IMR-90 (cell line): ENCODE results near the gene MMP2. TPM values are rescaled to one million over a fixed set of nuclear protein-coding genes. Genes with fewer than 3 reads are reported as not detected.

Source experiments
- ATAC-seq: fragments of 200-7000 bp; cut with Tn5 transposase; 2 replicates; pipeline ENCODE4 v1.9.1; 2020; ENCODE audit warnings: low read depth, mild to moderate bottlenecking, moderate library complexity
- BruUV-seq: library from RNA; stranded (reverse); fragments of 400-500 nt; replicated peaks from 2 replicates; lab custom pipeline; 2021; lab: Mats Ljungman, UMichigan
- CTCF ChIA-PET: fragments of 300-600 bp; formaldehyde crosslinking; extraction: SDS; loops from one replicate; lab custom pipeline; 2021; ENCODE audit warnings: antibody characterized with exemption; lab: Yijun Ruan, JAX
- POLR2A ChIA-PET: fragments of 300-600 bp; sonication (Branson Sonifier 250); formaldehyde crosslinking; loops from one replicate; lab custom pipeline; 2022; ENCODE audit warnings: antibody characterized with exemption; ENCODE audit not compliant: unreplicated experiment; lab: Charles Lee
- DNase-seq: peaks from one replicate; pipeline ENCODE4 v3.0.0; 2013
- H2AFZ ChIP-seq: replicated peaks from 2 replicates; pipeline ENCODE3; 2013; ENCODE audit warnings: low read length, mild to moderate bottlenecking; ENCODE audit not compliant: poor library complexity
- H2AK5ac ChIP-seq: 2 replicates; pipeline ENCODE4 v1.6.1; 2013; ENCODE audit warnings: low read depth, low read length, inconsistent platforms
- H2AK9ac ChIP-seq: replicated peaks from 2 replicates; pipeline ENCODE3; 2013; ENCODE audit warnings: mild to moderate bottlenecking, low read depth, low read length, moderate library complexity; ENCODE audit not compliant: poor library complexity
- H2BK120ac ChIP-seq: 2 replicates; pipeline ENCODE4 v1.6.1; 2013; ENCODE audit warnings: low read depth, low read length, inconsistent platforms
- H2BK15ac ChIP-seq: 3 replicates; pipeline ENCODE4 v1.6.1; 2013; ENCODE audit warnings: low read depth, low read length, inconsistent platforms
- H2BK20ac ChIP-seq: 2 replicates; pipeline ENCODE4 v1.6.1; 2013; ENCODE audit warnings: low read depth, mild to moderate bottlenecking, inconsistent platforms, low read length, moderate library complexity
- H2BK5ac ChIP-seq: 2 replicates; pipeline ENCODE4 v1.6.1; 2013; ENCODE audit warnings: mild to moderate bottlenecking, low read depth, low read length, inconsistent platforms; ENCODE audit not compliant: poor library complexity, severe bottlenecking
- H3K14ac ChIP-seq: replicated peaks from 2 replicates; pipeline ENCODE4 v1.6.1; 2013; ENCODE audit warnings: low read depth, low read length, inconsistent platforms
- H3K18ac ChIP-seq: 2 replicates; pipeline ENCODE4 v1.6.1; 2013; ENCODE audit warnings: low read depth, low read length, control low read depth
- H3K23ac ChIP-seq: 2 replicates; pipeline ENCODE4 v1.6.1; 2013; ENCODE audit warnings: low read depth, low read length, inconsistent platforms
- H3K27ac ChIP-seq: 2 replicates; pipeline ENCODE4 v1.5.1; 2013; ENCODE audit warnings: mild to moderate bottlenecking, control low read depth, low read length; ENCODE audit not compliant: insufficient read depth
- H3K27me3 ChIP-seq: 2 replicates; pipeline ENCODE4 v1.6.1; 2013; ENCODE audit warnings: low read length; ENCODE audit not compliant: control insufficient read depth, insufficient read depth
- H3K36me3 ChIP-seq: 2 replicates; pipeline ENCODE4 v1.6.1; 2013; ENCODE audit warnings: low read length, mixed read lengths; ENCODE audit not compliant: control insufficient read depth, insufficient read depth
- H3K4ac ChIP-seq: 2 replicates; pipeline ENCODE4 v1.6.1; 2013; ENCODE audit warnings: low read depth, low read length, inconsistent platforms
- H3K4me1 ChIP-seq: 2 replicates; pipeline ENCODE4 v1.6.1; 2013; ENCODE audit warnings: low read length, mixed read lengths; ENCODE audit not compliant: control insufficient read depth, insufficient read depth
- H3K4me2 ChIP-seq: 2 replicates; pipeline ENCODE4 v1.6.1; 2013; ENCODE audit warnings: low read depth, mild to moderate bottlenecking, control low read depth, low read length, moderate library complexity
- H3K4me3 ChIP-seq: 2 replicates; pipeline ENCODE4 v1.5.1; 2013; ENCODE audit warnings: low read depth, mild to moderate bottlenecking, control low read depth, low read length, moderate library complexity; ENCODE audit not compliant: insufficient read depth
- H3K56ac ChIP-seq: 2 replicates; pipeline ENCODE4 v1.6.1; 2013; ENCODE audit warnings: low read length, inconsistent platforms; ENCODE audit not compliant: insufficient read depth; ENCODE audit errors: extremely low read depth
- H3K79me1 ChIP-seq, 2 experiments: 2 replicates each; pipeline ENCODE4 v1.6.1; 2013; ENCODE audit warnings: low read length in 2 of 2, inconsistent platforms in 1 of 2, low read depth in 1 of 2
- H3K9ac ChIP-seq: 2 replicates; pipeline ENCODE4 v1.6.1; 2013; ENCODE audit warnings: low read depth, low read length, control low read depth
- H3K9me1 ChIP-seq: 2 replicates; pipeline ENCODE4 v1.6.1; 2013; ENCODE audit warnings: low read length, inconsistent platforms; ENCODE audit not compliant: insufficient read depth
- H3K9me3 ChIP-seq: 2 replicates; pipeline ENCODE4 v1.6.1; 2013; ENCODE audit warnings: low read length; ENCODE audit not compliant: control insufficient read depth, insufficient read depth
- H4K20me1 ChIP-seq: 2 replicates; pipeline ENCODE4 v1.6.1; 2013; ENCODE audit warnings: low read length, inconsistent platforms; ENCODE audit not compliant: insufficient read depth
- H4K5ac ChIP-seq: 2 replicates; pipeline ENCODE4 v1.6.1; 2013; ENCODE audit warnings: mild to moderate bottlenecking, low read depth, low read length, control low read depth
- H4K8ac ChIP-seq, 2 experiments: 2 replicates each; pipeline ENCODE4 v1.6.1; 2013; ENCODE audit warnings: low read depth in 2 of 2, low read length in 2 of 2, control low read depth in 1 of 2, inconsistent platforms in 1 of 2
- H4K91ac ChIP-seq: 2 replicates; pipeline ENCODE4 v1.6.1; 2013; ENCODE audit warnings: low read depth, low read length, inconsistent platforms; ENCODE audit not compliant: insufficient read depth
- BHLHE40 ChIP-seq: fragments of 150-350 bp; IDR thresholded peaks from 2 replicates; pipeline ENCODE4 v1.6.1; 2016; ENCODE audit warnings: mild to moderate bottlenecking, low read depth, low read length
- CEBPB ChIP-seq: IDR thresholded peaks from 2 replicates; pipeline ENCODE4 v1.6.1; 2012; ENCODE audit warnings: low read depth, low read length, improper control_type of control experiment
- CHD1 ChIP-seq: IDR thresholded peaks from 2 replicates; pipeline ENCODE4 v1.6.1; 2012; ENCODE audit warnings: low read depth, low read length, improper control_type of control experiment
- CTCF ChIP-seq: conservative IDR thresholded peaks from 2 replicates; pipeline ENCODE4 v1.5.1; 2012; ENCODE audit warnings: mild to moderate bottlenecking, low read depth, low read length, improper control_type of control experiment
- ELK1 ChIP-seq: fragments of 150-350 bp; IDR thresholded peaks from 2 replicates; pipeline ENCODE4 v1.6.1; 2016; ENCODE audit warnings: low read depth, mild to moderate bottlenecking, low read length, moderate library complexity, borderline replicate concordance
- FOS ChIP-seq: fragments of 150-350 bp; IDR thresholded peaks from 2 replicates; pipeline ENCODE4 v1.6.1; 2016; ENCODE audit warnings: low read depth, low read length
- MAFK ChIP-seq: IDR thresholded peaks from 2 replicates; pipeline ENCODE4 v1.6.1; 2012; ENCODE audit warnings: low read depth, low read length, improper control_type of control experiment
- MAZ ChIP-seq: IDR thresholded peaks from 2 replicates; pipeline ENCODE4 v1.6.1; 2012; ENCODE audit warnings: low read depth, mild to moderate bottlenecking, low read length, improper control_type of control experiment, moderate library complexity, borderline replicate concordance
- MXI1 ChIP-seq: IDR thresholded peaks from 2 replicates; pipeline ENCODE4 v1.6.1; 2012; ENCODE audit warnings: low read depth, mild to moderate bottlenecking, low read length, moderate library complexity, borderline replicate concordance
- NFE2L2 ChIP-seq: fragments of 150-350 bp; IDR thresholded peaks from 2 replicates; pipeline ENCODE4 v1.6.1; 2016; ENCODE audit warnings: low read depth, mild to moderate bottlenecking, low read length
- RCOR1 ChIP-seq: IDR thresholded peaks from 2 replicates; pipeline ENCODE4 v1.6.1; 2012; ENCODE audit warnings: mild to moderate bottlenecking, low read length, improper control_type of control experiment; ENCODE audit not compliant: insufficient replicate concordance
- SMC3 ChIP-seq: fragments of 150-350 bp; IDR thresholded peaks from 2 replicates; pipeline ENCODE4 v1.6.1; 2016; ENCODE audit warnings: low read depth, mild to moderate bottlenecking, antibody characterized with exemption, low read length, moderate library complexity
- USF2 ChIP-seq: fragments of 150-350 bp; IDR thresholded peaks from 2 replicates; pipeline ENCODE4 v1.6.1; 2017; ENCODE audit warnings: mild to moderate bottlenecking, antibody characterized with exemption, low read length, low read depth
- WGBS, 2 experiments: methylation state at CpG; one replicate each; pipeline versions ENCODE4 v1.1.5 to v1.1.7; 2013; ENCODE audit warnings: missing lambda C conversion rate in 2 of 2; ENCODE audit not compliant: insufficient read length in 1 of 2; ENCODE audit errors: extremely low coverage in 2 of 2; 5-methylcytosine and 5-hydroxymethylcytosine counted together
- dilution Hi-C: fragments of 300-500 bp; cut with HindIII; formaldehyde crosslinking; loops from one replicate; pipeline ENCODE4 v1.14.3; 2018; ENCODE audit warnings: low sequenced_read_pairs; ENCODE audit not compliant: unreplicated experiment
- in situ Hi-C: fragments of 300-500 bp; cut with MboI; formaldehyde crosslinking; loops from 3 replicates; pipeline ENCODE4 v1.14.3; 2019; ENCODE audit warnings: low sequenced_read_pairs, inconsistent platforms, mixed read lengths
- intact Hi-C: fragments of 100-400 bp; cut with micrococcal nuclease; formaldehyde crosslinking; loops from 2 replicates; pipeline ENCODE4 v1.10.0; 2022
- polyA plus RNA-seq, 3 experiments: library from polyadenylated mRNA; depleted of rRNA; stranded (reverse); fragments of >200 nt; gene quantifications; 2 replicates each; pipeline ENCODE4 v1.2.3, GENCODE V29; 2012; ENCODE audit warnings: low replicate concordance in 1 of 3
- total RNA-seq: library from RNA; depleted of rRNA; stranded (reverse); fragments of >200 nt; gene quantifications from 2 replicates; pipeline ENCODE4 v1.2.3, GENCODE V29; 2012

Gene MMP2
- total and polyA plus RNA-seq, 2 of the 4 experiments (the other 2 are of a cell fraction), result 240 to 574 TPM

GRCh38 chr16:55510185-55510805 is 31.3 kb downstream of the MMP2 start (continued):
- no peak for TF ChIP-seq FOS

GRCh38 chr16:55512941-55513340 is 33.9 kb downstream of the MMP2 start:
- POLR2A ChIA-PET, result no interaction called here
- H2AFZ ChIP-seq, result no peak overlapping the region
- dilution Hi-C loops, result no loop called here
- TF ChIP-seq FOS (no peak), NFE2L2 (no peak), MXI1 (no peak), CHD1 (no peak), CTCF (no peak), SMC3 (no peak), MAFK (no peak), ELK1 (no peak), RCOR1 (no peak), CEBPB (no peak), BHLHE40 (no peak), USF2 (no peak), MAZ (no peak)

More at GRCh38 chr16:55512941-55513340, 33.9 kb downstream of the MMP2 start:
- Histone ChIP-seq H3K4ac (no peak overlapping the region), H3K9ac (no peak overlapping the region), H3K9me3 (no peaks in the 10 kb centered on the region), H3K9me1 (0 out of 2 replicates have a peak, but pooled peaks cover 3% of the 10 kb centered on the region), H3K79me1 (peaks cover 9 to 29% of the 10 kb centered on the region in 2 experiments; a peak in 2 of 4 replicates), H3K27me3 (no peaks in the 10 kb centered on the region), H4K5ac (no peak overlapping the region), H3K4me1 (no peaks in the 10 kb centered on the region), H2BK120ac (no peak overlapping the region), H4K8ac (no peak overlapping the region), H3K56ac (no peak overlapping the region), H4K91ac (no peak overlapping the region), H2BK20ac (no peak overlapping the region), H3K23ac (no peak overlapping the region), H3K14ac (no peak overlapping the region), H3K4me3 (no peak overlapping the region), H3K18ac (no peak overlapping the region), H3K4me2 (no peak overlapping the region), H2AK9ac (no peak overlapping the region), H2BK15ac (no peak overlapping the region), H3K36me3 (peaks cover 6% of the 10 kb centered on the region), H2AK5ac (no peak overlapping the region), H2BK5ac (no peak overlapping the region), H4K20me1 (no peaks in the 10 kb centered on the region), H3K27ac (no peak overlapping the region)
- BruUV-seq, result no TSS peak
- ATAC-seq (no peak), DNase-seq (no peak)
- no CpG with 5 or more reads among the region's 1 CpG for WGBS, 2 experiments
- in situ Hi-C loops, result no loop called here
- intact Hi-C loops, result no loop called here
- CTCF ChIA-PET, result interaction anchor here (0.6 to 1.7 kb wide), 3 partner anchors 8 to 37 kb away, joined by 3 to 4 read pairs (median 4); no protein-coding TSS in a partner anchor
